Mucosa of gallbladder (tissue), 1 donor: ENCODE results near the gene GDF15. TPM values are rescaled to one million over a fixed set of nuclear protein-coding genes. Genes with fewer than 3 reads are reported as not detected.

Source experiments
- DNase-seq: peaks from one replicate; pipeline ENCODE4 v3.0.0-alpha.2; 2020; ENCODE audit warnings: low spot score
- total RNA-seq: library from RNA; stranded (reverse); gene quantifications from one replicate; pipeline ENCODE4 v1.2.1, GENCODE V29; 2021
- donor health status: DM: no; HTN: no; CAD: no.

The GDF15 gene
- total RNA-seq, 1 donor from 2014 or later = 76.0 TPM

GRCh38 chr19:18418483-18419194, 32.7 kb downstream of the GDF15 start:
- no peak for DNase-seq

DNA sequence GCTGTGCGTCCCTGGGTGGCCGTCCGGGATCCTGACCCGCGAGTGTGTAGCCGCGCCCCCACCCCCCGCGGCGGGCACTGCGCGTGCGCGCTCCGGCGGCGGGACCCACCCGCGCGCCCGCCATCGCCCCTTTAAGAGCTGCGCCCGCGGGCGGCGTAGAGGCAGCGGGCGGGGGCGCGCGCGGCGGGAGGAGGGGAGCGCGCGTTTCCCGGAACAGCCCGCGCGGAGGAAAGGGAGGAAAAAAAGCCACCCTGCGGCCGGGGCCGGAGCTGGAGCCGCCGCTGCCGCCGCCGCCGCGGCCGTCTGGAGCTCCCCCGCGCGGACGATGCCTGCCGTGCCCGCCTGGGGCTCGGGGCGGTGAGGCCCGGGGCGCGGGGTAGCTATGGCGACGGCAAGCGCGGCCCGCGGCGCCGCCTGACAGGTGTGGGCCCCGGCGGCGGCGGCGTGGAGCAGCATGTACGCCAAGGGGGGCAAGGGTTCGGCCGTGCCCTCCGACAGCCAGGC, 33.3 kb downstream of the GDF15 start, which contains the start of gene SSBP4:
SSBP4 (plus strand) TSS at position 204 of the 504 bp plus-strand sequence; CDS start at position 455, 251 bp downstream.
- DNase-seq = peak; percentile 69

DNA sequence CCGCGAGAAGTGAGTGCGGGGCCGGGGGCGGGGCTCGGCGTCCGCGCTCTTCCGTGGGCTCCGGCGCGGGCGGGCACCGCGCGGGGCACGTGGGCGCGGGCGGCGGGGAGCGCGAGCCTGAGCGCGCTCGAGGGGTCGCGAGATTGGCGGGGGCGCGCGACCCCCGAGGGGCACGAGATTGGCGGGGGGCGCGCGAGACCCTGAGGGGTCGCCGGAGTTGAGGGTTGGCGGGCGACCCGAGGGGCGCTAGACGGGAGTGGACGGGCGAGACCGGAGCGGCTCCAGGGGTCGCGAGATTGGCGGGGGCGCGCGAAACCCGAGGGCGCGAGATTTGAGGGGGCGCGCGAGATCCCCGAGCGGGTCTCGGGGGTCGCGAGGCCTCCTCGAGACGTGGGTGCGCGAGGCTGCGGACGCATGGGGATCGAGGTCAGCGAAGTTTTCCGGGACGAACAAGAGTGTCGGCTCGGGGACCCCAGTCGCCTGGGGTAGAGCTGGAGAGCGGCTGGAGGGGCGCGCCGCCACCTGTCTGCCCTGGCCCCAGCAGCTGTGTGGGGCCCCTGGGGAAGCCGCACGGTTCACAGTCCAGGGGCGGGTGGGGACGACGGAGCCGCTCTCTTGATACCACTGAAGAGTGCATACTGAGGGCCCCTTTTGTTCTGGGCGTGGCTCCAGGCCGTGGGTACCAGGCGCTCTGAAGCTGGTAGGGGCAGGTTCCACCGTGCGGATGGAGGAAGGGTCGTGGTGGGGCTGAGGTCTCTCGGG, 33.9 kb downstream of the GDF15 start:
- DNase-seq = no peak

DNA sequence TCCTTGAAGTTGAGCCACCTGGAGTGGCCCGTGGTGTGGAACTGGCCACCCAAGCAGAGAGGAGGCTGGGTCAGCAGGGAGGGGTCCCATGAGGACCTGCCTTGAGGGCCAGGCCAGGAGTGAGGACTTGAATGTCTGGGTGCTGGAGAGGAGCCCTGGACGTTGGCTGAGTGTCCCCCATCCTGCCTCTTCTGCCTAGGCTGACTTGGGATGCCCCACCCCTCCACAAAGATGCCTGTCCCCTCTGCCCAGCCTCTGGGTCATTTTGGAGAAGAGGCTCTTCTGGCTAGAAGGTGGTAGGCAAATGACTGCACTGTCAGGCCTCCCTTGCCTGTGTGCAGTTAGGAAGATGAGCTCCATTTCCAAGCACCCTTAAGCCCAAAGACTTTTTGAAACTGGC, 35.0 kb downstream of the GDF15 start:
- DNase-seq = no peak

DNA sequence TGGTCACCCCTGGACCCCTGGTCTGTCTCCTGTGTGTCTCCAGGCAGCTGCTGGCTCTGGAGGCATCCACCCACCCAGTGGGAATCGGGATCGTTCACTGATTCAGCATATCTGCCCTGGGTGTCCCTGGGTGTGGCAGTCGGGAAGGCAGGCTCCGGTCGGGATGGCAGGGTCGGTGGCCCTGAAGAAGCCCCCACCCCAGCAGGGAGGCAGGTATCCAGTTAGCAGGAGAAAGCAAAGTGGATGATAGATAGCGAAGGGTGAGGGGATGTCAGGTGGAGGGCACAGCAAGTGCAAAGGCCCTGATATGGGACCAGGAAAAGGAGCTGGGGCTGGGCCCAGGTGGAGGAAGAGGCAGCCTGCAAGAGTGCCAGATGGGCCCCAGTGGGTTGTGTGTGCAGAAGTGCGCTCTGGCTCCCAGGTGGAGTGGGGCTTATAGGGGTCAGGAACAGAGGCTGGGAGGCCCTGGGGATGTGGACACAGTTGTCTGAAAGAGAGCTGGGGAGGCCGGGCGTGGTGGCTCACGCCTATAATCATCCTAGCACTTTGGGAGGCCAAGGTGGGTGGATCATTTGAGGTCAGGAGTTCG, 35.5 kb downstream of the GDF15 start:
- no peak for DNase-seq

- DNase-seq = no peak
These were observed 36.7 kb downstream of the GDF15 start for GRCh38 chr19:18422530-18423191.

- DNase-seq = no peak
These were observed 37.5 kb downstream of the GDF15 start for GRCh38 chr19:18423258-18424020.

GRCh38 chr19:18424122-18424889, 38.3 kb downstream of the GDF15 start:
- DNase-seq = no peak

DNA sequence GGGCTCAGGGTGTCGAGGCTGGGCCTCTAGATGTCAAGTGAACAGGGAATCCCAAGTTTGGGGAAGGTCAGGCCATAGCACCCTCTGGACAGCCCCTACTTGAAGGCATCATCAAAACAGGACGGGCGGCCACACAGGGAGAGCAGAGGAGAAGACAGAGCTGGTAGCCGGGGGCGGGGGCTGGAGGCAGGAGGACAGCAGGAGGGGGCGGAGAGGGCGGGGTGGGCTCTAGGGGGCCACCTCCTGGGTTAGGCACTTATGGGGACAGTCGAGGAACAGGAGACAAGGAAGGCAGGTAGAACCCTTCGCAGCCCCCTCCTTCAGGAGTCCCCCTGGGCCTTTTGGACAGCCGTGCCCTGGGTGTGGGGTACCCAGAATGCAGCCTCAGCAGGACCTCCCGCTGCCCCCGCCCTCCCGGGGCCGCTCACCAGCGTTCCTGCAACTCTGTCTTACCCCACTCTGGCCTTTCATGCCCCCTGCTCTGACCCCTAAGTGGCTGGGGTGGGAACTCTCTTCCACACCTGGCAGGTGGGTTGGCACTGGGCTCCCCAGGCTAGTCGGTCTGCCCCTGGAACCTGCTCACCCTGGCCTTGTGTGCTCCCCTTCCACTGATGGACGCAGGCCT, 39.0 kb downstream of the GDF15 start:
- no peak for DNase-seq

GRCh38 chr19:18425515-18426415, 39.8 kb downstream of the GDF15 start:
- no peak for DNase-seq

- no peak for DNase-seq
These were observed 40.4 kb downstream of the GDF15 start for GRCh38 chr19:18426416-18426767.

DNA sequence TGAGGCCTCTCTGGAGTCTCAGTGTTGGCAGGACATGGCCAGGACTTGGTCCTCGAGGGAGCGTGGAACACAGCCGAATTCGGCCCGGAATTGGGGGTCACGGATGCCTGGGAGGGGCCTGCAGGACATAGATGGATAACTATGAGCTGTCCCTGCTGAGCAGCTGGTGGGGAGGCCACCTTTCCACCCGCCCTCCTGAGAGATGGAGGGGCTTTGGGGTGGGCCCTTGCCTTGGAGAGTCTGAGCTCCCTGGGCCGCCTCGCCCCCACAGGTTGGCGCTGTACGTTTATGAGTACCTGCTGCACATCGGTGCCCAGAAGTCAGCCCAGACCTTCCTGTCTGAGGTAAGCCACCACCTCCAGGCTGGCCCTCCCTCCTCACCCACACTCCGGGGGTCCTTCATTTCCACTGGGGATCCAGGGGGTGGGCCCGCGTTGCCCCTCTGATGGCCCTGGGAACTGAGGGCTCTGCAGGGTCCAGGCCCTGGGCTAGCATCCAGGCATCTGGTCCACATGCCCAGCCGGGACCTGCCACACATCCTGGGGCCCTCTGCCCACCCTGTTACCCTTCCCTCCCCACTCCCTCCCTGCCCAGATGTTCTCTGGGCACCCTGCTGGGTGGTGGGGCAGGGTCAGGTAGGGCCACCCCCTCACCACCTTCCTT, 41.3 kb downstream of the GDF15 start:
- no peak for DNase-seq

GRCh38 chr19:18427743-18428113, 41.8 kb downstream of the GDF15 start:
- no peak for DNase-seq

GRCh38 chr19:18428173-18428786, 42.3 kb downstream of the GDF15 start:
- DNase-seq = no peak

- DNase-seq = peak; percentile 67
These were observed 43.1 kb downstream of the GDF15 start for GRCh38 chr19:18428787-18429674.

GRCh38 chr19:18429717-18430416, 43.9 kb downstream of the GDF15 start:
- DNase-seq = no peak
